Measurements from ENCODE around the gene COL19A1.

The COL19A1 gene

GRCh38 chr6:70086806-70087205 is 220.4 kb downstream of the COL19A1 start:
- no peak for TF ChIP-seq RAD21 (IDR thresholded peaks at IDR 0.05; ENCODE audit: low read depth)
- TF ChIP-seq, protein P1, sequence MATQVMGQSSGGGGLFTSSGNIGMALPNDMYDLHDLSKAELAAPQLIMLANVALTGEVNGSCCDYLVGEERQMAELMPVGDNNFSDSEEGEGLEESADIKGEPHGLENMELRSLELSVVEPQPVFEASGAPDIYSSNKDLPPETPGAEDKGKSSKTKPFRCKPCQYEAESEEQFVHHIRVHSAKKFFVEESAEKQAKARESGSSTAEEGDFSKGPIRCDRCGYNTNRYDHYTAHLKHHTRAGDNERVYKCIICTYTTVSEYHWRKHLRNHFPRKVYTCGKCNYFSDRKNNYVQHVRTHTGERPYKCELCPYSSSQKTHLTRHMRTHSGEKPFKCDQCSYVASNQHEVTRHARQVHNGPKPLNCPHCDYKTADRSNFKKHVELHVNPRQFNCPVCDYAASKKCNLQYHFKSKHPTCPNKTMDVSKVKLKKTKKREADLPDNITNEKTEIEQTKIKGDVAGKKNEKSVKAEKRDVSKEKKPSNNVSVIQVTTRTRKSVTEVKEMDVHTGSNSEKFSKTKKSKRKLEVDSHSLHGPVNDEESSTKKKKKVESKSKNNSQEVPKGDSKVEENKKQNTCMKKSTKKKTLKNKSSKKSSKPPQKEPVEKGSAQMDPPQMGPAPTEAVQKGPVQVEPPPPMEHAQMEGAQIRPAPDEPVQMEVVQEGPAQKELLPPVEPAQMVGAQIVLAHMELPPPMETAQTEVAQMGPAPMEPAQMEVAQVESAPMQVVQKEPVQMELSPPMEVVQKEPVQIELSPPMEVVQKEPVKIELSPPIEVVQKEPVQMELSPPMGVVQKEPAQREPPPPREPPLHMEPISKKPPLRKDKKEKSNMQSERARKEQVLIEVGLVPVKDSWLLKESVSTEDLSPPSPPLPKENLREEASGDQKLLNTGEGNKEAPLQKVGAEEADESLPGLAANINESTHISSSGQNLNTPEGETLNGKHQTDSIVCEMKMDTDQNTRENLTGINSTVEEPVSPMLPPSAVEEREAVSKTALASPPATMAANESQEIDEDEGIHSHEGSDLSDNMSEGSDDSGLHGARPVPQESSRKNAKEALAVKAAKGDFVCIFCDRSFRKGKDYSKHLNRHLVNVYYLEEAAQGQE (IDR thresholded peaks at IDR 0.05; ENCODE audit: low read depth), result no peak
- TF ChIP-seq NFIC (IDR thresholded peaks at IDR 0.05), result no peak
- TF ChIP-seq ZBTB7A (IDR thresholded peaks at IDR 0.05; ENCODE audit: low read depth), result no peak
- no peak for TF ChIP-seq EGR1 (IDR thresholded peaks at IDR 0.05)
- TF ChIP-seq FOXM1 (IDR thresholded peaks at IDR 0.05; ENCODE audit: borderline replicate concordance, low read depth), result no peak
- TF ChIP-seq, protein P2, sequence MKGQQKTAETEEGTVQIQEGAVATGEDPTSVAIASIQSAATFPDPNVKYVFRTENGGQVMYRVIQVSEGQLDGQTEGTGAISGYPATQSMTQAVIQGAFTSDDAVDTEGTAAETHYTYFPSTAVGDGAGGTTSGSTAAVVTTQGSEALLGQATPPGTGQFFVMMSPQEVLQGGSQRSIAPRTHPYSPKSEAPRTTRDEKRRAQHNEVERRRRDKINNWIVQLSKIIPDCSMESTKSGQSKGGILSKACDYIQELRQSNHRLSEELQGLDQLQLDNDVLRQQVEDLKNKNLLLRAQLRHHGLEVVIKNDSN (IDR thresholded peaks at IDR 0.05), result no peak
- no peak for TF ChIP-seq EP300 (IDR thresholded peaks at IDR 0.05; ENCODE audit: borderline replicate concordance)
- no peak for TF ChIP-seq TCF12 (IDR thresholded peaks at IDR 0.05; ENCODE audit: low read depth)

GRCh38 chr6:70094156-70094555 is 227.8 kb downstream of the COL19A1 start:
- TF ChIP-seq ZBTB7A (IDR thresholded peaks at IDR 0.05; ENCODE audit: low read depth) (no peak), FOXM1 (IDR thresholded peaks at IDR 0.05; ENCODE audit: borderline replicate concordance, low read depth) (no peak), RAD21 (IDR thresholded peaks at IDR 0.05; ENCODE audit: low read depth) (no peak), TEAD4 (IDR thresholded peaks at IDR 0.05) (no peak)

GRCh38 chr6:70099732-70100131 is 233.4 kb downstream of the COL19A1 start:
- TF ChIP-seq TEAD4 (IDR thresholded peaks at IDR 0.05) (no peak), TCF12 (IDR thresholded peaks at IDR 0.05; ENCODE audit: low read depth) (no peak), EP300 (IDR thresholded peaks at IDR 0.05; ENCODE audit: borderline replicate concordance) (no peak), TAF1 (IDR thresholded peaks at IDR 0.05; ENCODE audit: low read depth) (no peak), RAD21 (IDR thresholded peaks at IDR 0.05; ENCODE audit: low read depth) (no peak), EGR1 (IDR thresholded peaks at IDR 0.05) (no peak), MAX (IDR thresholded peaks at IDR 0.05) (no peak), YY1 (IDR thresholded peaks at IDR 0.05; ENCODE audit: low read depth) (no peak), CEBPB (IDR thresholded peaks at IDR 0.05) (no peak)
- TF ChIP-seq, protein P1 (IDR thresholded peaks at IDR 0.05; ENCODE audit: low read depth), result no peak

DNA sequence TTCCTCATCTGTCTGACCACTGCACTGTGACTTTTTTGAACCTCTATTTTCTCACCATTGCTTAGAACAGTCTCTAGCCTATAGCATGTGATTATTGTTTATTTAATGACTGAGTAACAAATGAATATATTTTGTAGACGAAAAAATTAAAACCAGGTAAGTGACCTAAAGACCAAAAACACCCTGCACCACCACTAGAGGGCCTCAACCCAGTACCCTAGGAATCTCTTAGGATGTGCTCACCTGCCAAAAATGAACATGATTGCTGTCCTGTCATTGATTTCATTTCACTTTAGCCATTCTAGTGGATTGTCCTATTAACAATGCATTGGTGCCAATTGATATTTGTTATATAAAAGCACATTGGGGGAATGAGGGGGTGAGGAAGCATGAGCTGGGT is 237.4 kb downstream of the COL19A1 start:
- TF ChIP-seq RAD21 (IDR thresholded peaks at IDR 0.05; ENCODE audit: low read depth), result 0 out of 2 replicates have a peak, but pooled peaks have one; percentile 8
- TF ChIP-seq CREB1 (IDR thresholded peaks at IDR 0.05; ENCODE audit: low read depth), result no peak

GRCh38 chr6:70107852-70108629 is 241.7 kb downstream of the COL19A1 start:
- TF ChIP-seq TEAD4 (IDR thresholded peaks at IDR 0.05), result no peak
- TF ChIP-seq MAX (IDR thresholded peaks at IDR 0.05), result no peak
- TF ChIP-seq, protein P2 (IDR thresholded peaks at IDR 0.05), result no peak
- TF ChIP-seq, protein P1 (IDR thresholded peaks at IDR 0.05; ENCODE audit: low read depth), result no peak
- TF ChIP-seq TAF1 (IDR thresholded peaks at IDR 0.05; ENCODE audit: low read depth), result no peak
- TF ChIP-seq TCF12 (IDR thresholded peaks at IDR 0.05; ENCODE audit: low read depth), result no peak
- TF ChIP-seq RAD21 (IDR thresholded peaks at IDR 0.05; ENCODE audit: low read depth), result peak; percentile 75

All from Ishikawa (cell line).